Measurements from ENCODE around the gene MYO18A. TPM values are rescaled to one million over a fixed set of nuclear protein-coding genes. Genes with fewer than 3 reads are reported as not detected.

Gene MYO18A
- total and polyA plus RNA-seq, 10 of the 15 experiments (the other 5 are each of a cell fraction or from before 2014, with no cell fraction given), result 2.9 to 66.0 (median 24.5) TPM

DNA sequence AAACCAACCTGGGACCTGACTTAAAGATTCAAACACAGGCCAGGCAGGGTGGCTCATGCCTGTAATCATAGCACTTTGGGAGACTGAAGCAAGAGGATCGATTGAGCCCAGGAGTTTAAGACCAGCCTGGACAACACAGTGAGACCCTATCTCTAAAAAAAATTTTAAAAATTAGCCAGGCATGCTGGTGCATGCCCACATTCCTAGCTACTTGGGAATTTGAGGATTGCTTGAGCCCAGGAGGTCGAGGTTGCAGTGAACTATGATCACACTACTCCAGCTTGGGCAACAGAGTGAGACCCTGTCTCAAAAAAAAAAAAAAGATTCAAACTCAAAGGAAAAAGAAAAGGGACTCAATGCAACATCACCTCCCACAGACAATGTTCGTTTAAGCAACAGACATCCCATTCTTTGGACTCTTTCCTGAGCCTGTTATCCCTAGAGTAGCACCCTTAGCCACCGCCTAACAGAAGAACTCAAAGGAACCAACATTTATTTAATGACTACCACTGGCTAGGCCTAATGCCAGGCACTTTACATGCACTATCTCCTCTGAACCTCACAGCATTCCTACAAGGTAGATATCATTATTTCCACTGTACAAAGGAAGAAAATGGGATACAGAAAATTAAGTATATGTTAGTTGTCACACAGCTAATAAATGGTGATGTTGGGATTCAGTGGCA, 12.7 kb downstream of the MYO18A start (continued):
- TF ChIP-seq, protein P1, sequence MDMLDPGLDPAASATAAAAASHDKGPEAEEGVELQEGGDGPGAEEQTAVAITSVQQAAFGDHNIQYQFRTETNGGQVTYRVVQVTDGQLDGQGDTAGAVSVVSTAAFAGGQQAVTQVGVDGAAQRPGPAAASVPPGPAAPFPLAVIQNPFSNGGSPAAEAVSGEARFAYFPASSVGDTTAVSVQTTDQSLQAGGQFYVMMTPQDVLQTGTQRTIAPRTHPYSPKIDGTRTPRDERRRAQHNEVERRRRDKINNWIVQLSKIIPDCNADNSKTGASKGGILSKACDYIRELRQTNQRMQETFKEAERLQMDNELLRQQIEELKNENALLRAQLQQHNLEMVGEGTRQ (IDR thresholded peaks at IDR 0.05; ENCODE audit: borderline replicate concordance, low read depth, low read length), result no peak
- TF ChIP-seq ZNF24 (IDR thresholded peaks at IDR 0.05) (no peak), BMI1 (IDR thresholded peaks at IDR 0.05; ENCODE audit: borderline replicate concordance) (no peak), NR2C1 (IDR thresholded peaks at IDR 0.05) (no peak), FOS (IDR thresholded peaks at IDR 0.05; ENCODE audit: borderline replicate concordance, extremely low read depth, insufficient read length) (no peak)

DNA sequence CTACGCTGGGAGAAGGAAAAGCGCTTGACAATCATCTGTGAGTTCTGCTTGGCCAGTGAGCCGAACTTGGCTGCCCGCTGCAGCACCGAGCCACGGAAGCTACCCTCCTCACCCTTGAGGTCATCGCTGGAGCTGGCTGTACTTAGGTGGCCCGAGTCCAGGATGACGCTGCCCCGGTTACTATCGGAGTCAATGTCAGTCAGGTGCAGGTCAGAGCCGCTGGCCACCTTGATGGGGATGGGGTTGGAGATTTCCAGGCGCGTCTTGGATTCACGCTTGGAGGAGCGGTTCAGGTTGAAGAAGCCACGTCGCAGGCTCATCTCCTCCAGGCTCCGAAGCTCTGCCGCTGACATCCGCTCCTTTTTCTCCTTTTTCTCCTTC, 13.7 kb downstream of the MYO18A start:
- BruUV-seq (replicated peaks), result no TSS peak
- in situ Hi-C loops (cut with MboI) (no loop called here), intact Hi-C loops (cut with micrococcal nuclease; ENCODE audit: unreplicated experiment) (no loop called here)
- ChIA-PET CTCF (interaction anchor here (1.1 to 1.3 kb wide), 2 partner anchors 50 to 53 kb away, joined by 3 to 4 read pairs; no protein-coding TSS in a partner anchor), RAD21 (ENCODE audit: unreplicated experiment) (no interaction called here), POLR2A (no interaction called here), SMC1A (ENCODE audit: uncharacterized antibody, unreplicated experiment) (no interaction called here)
- Histone ChIP-seq H3K79me2 (ENCODE audit: control insufficient read depth, insufficient read depth, low read length) (no peaks in the 10 kb centered on the region), H3K9me3 (replicated peaks; ENCODE audit: control insufficient read depth, insufficient read depth, low read length) (no peaks in the 10 kb centered on the region), H3K4me3 (no peak overlapping the region), H3K27ac (ENCODE audit: control insufficient read depth, insufficient read depth) (no peak overlapping the region), H4K20me1 (ENCODE audit: control insufficient read depth, insufficient read depth) (no peaks in the 10 kb centered on the region), H3K9ac (ENCODE audit: control insufficient read depth, insufficient read depth, low read length) (no peak overlapping the region), H3K27me3 (replicated peaks in 1 of 2; ENCODE audit: control insufficient read depth in 2 of 2, insufficient read depth in 2 of 2, low read length in 1 of 2) (no peaks in the 10 kb centered on the region), H3K4me1 (ENCODE audit: control insufficient read depth, insufficient read depth, low read length) (no peaks in the 10 kb centered on the region), H2AFZ (ENCODE audit: control insufficient read depth, low read depth, low read length) (no peak overlapping the region), H3K4me2 (ENCODE audit: control insufficient read depth, insufficient read depth) (no peak overlapping the region), H3K36me3 (ENCODE audit: control insufficient read depth in 2 of 2, insufficient read depth in 2 of 2, low read length in 1 of 2) (no peaks in the 10 kb centered on the region; a peak in 1 of 4 replicates)
- FAIRE-seq (no peak), ATAC-seq (no peak), DNase-seq (ENCODE audit: low read depth, low spot score) (no peak)
- no peak for TF ChIP-seq IKZF2 (IDR thresholded peaks at IDR 0.05)
- TF ChIP-seq, protein P2, sequence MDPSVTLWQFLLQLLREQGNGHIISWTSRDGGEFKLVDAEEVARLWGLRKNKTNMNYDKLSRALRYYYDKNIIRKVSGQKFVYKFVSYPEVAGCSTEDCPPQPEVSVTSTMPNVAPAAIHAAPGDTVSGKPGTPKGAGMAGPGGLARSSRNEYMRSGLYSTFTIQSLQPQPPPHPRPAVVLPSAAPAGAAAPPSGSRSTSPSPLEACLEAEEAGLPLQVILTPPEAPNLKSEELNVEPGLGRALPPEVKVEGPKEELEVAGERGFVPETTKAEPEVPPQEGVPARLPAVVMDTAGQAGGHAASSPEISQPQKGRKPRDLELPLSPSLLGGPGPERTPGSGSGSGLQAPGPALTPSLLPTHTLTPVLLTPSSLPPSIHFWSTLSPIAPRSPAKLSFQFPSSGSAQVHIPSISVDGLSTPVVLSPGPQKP (IDR thresholded peaks at IDR 0.05; ENCODE audit: low read depth, low read length), result no peak
- TF ChIP-seq, protein P3, sequence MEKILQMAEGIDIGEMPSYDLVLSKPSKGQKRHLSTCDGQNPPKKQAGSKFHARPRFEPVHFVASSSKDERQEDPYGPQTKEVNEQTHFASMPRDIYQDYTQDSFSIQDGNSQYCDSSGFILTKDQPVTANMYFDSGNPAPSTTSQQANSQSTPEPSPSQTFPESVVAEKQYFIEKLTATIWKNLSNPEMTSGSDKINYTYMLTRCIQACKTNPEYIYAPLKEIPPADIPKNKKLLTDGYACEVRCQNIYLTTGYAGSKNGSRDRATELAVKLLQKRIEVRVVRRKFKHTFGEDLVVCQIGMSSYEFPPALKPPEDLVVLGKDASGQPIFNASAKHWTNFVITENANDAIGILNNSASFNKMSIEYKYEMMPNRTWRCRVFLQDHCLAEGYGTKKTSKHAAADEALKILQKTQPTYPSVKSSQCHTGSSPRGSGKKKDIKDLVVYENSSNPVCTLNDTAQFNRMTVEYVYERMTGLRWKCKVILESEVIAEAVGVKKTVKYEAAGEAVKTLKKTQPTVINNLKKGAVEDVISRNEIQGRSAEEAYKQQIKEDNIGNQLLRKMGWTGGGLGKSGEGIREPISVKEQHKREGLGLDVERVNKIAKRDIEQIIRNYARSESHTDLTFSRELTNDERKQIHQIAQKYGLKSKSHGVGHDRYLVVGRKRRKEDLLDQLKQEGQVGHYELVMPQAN (conservative IDR thresholded peaks at IDR 0.05), result no peak
- no peak for TF ChIP-seq MEF2B (IDR thresholded peaks at IDR 0.05; ENCODE audit: partially characterized antibody, poor library complexity, severe bottlenecking)
- no peak for TF ChIP-seq NR2C2 (IDR thresholded peaks at IDR 0.05; ENCODE audit: borderline replicate concordance, control insufficient read depth, insufficient read length, low read depth)
- no peak for TF ChIP-seq POLR2AphosphoS5 (IDR thresholded peaks at IDR 0.05; ENCODE audit: low read length)
- TF ChIP-seq RAD21 (IDR thresholded peaks at IDR 0.05; ENCODE audit: insufficient read depth, low read depth, low read length), result no peak
- TF ChIP-seq ZNF622 (IDR thresholded peaks at IDR 0.05), result no peak
- TF ChIP-seq NBN (IDR thresholded peaks at IDR 0.05), result no peak
- no peak for TF ChIP-seq SMARCA5 (IDR thresholded peaks at IDR 0.05)
- TF ChIP-seq SUPT20H (IDR thresholded peaks at IDR 0.05; ENCODE audit: borderline replicate concordance, control insufficient read depth, low read depth, low read length), result no peak
- TF ChIP-seq IKZF1 (conservative IDR thresholded peaks at IDR 0.05), result no peak
- TF ChIP-seq FOXK2 (IDR thresholded peaks at IDR 0.05), result no peak
- no peak for TF ChIP-seq BACH1 (IDR thresholded peaks at IDR 0.05; ENCODE audit: borderline replicate concordance)
- TF ChIP-seq MXI1 (IDR thresholded peaks at IDR 0.05; ENCODE audit: low read depth, low read length), result no peak
- 97% methylated on average over 21 of the region's 21 CpGs for WGBS (ENCODE audit: insufficient coverage, insufficient replicate concordance, low lambda C conversion rate, missing lambda C conversion rate)

Data from GM12878 (cell line).